GM21576 (cell line): ENCODE results near the gene CREB3.

Experiments
- ATAC-seq: cut with Tn5 transposase; IDR thresholded peaks from one replicate; pipeline ENCODE4 v1.9.1; 2021; ENCODE audit warnings: mild to moderate bottlenecking, moderate library complexity; ENCODE audit not compliant: unreplicated experiment

The CREB3 gene, protein sequence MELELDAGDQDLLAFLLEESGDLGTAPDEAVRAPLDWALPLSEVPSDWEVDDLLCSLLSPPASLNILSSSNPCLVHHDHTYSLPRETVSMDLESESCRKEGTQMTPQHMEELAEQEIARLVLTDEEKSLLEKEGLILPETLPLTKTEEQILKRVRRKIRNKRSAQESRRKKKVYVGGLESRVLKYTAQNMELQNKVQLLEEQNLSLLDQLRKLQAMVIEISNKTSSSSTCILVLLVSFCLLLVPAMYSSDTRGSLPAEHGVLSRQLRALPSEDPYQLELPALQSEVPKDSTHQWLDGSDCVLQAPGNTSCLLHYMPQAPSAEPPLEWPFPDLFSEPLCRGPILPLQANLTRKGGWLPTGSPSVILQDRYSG

DNA sequence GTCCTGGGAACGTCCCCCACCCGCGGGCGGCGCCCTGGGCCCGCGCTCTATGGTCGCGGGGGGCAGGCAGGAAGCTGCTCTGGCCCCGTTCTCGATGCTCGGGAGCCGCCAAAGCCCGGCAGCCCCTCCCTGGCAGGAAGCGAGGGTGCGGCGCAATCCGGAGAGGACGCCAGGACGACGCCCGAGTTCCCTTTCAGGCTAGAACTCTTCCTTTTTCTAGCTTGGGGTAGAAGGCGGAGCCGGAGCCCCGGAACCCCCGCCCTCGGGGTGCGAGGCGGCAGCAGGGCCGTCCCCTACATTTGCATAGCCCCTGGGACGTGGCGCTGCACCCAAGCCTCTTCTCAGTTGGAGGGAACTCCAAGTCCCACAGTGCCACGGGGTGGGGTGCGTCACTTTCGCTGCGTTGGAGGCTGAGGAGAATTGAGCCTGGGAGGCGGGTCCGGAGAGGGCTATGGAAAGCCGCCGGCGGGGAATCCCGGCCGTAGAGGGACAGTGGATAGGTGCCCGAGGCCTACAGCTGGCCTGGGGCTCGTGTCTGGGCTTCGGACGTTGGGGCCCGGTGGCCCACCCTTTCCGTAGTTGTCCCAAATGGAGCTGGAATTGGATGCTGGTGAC is at the start of gene CREB3, which contains the start of gene TLN1:
Gene CREB3 (plus strand): TSS at position 482 of the 615 bp plus-strand sequence. CDS start 107 bp downstream, at position 589.
Gene TLN1 (minus strand): TSS at position 11 of the 615 bp plus-strand sequence. CDS start 6,501 bp downstream, outside the sequence.
- peak; percentile 80 for ATAC-seq

DNA sequence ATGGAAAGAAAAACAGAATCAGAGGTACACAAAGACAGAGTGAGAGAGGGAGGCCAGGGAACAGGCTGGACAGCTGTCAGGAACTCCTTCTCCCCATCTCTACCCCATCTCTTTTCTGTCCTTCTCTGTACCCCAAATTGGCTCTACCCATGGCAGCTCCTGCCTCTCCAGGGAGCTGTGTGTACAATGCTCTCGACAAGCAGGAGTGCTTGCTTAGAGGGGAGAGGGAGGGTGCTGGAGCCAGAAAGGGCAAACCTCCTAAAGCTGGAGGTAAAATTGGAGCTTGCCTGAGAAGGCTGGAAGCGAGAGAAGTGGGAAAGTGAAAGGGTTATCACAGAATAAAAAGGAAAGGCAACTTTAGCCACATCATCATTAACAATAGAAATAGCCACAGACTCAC is 49.1 kb upstream of the CREB3 start:
- no peak for ATAC-seq

DNA sequence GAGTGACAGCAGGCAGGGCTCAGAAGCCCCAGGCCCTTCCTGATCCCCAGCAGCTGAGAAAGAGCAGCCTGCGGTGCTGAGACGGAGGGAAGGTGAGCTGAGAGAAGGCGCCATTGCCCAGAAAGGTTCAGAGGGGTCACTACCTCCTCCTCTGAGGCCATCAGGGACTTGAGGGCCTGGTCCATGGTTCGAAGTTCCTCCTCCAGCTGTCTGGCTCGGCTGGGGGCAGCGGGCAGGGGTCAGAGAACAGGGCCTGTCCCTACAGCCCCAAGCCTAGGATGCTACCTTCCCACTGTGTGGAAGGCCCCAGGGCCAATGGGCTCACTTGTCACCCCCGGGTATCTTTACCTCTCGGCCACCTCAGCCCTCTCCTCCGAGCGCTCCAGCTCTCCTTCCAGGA is 47.5 kb upstream of the CREB3 start:
- no peak for ATAC-seq

DNA sequence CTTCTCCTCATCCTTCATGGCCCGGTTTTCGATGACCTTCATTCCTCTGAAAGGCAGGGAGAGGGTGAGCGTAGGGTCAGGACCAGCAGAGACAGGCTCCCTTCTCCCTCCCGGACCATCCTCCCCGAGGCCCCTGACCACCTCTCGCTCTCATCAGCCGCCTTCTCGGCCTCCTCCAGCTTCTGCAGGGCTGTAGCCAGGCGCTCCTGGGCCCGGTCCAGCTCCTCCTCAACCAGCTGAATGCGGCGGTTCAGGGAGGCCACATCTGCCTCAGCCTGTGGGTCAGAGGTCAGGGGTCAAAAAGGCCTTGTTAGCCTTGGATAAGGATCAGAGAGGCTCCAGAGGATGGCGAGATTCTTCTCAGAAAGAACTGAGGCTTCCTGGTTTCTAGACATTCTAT is 47.0 kb upstream of the CREB3 start:
- no peak for ATAC-seq

DNA sequence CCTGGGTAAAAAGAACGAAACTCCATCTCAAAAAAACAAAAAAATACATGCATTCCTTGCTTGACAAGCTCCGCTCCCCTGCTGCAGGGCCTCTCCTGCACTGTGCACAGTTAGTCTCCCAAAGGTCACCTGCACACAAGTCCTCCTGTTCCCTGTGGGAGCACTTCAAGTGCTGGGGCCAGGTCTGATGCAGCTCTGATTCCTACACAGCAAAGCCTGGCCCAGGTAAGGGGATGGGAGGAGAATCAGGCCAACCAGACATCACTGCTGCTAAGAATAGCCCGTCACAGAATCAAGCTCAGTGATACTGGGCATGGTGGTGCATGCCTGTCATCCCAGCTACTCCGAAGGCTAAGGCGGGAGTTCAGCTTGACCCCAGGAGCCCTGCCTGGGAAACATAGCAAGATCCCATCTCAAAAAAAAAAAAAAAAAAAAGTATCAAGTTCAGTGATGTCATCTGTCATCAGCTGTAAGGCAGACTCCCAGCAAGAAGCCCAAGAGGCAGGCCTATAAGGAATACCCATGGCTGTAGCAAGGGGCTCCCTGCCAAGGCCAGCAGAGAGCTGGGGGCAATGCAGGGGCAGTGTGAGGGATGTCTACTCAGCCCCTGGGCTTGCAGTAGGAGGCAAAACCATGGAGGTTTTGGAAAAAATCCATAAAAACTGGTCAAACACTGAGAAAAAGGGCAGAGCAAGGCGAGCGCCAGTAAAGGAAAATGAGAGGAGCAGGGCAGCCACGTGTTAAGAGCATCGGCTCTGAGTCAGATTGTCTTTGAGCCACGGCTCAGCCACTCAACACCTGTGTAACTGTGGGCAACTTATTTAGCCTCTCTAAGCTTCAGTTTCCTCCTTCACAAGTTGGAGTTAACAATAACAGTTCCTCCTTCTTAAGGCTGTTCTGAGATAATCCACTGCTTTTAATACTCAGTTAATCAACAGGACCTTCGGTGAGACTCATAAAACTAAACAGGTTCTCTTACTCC is 46.0 kb upstream of the CREB3 start:
- no peak for ATAC-seq

DNA sequence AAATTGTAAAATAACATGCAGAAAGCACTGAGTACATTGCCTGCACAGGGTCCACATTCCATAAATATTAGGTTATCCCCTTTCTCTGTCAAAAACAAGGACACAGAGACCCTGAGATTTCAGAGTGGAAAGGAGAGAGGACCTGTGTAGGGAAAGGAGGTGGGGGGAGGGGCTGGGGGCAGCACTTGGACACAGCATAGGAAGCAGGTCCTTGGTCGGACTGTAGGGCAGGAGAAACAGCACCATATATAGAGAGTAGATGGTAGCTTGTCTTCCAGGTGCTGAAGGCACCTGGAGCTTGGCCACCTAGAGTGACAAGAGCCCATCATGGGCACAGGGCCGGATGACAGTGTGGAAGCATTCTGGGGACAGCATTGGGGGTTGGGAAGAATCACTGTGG is 45.2 kb upstream of the CREB3 start:
- ATAC-seq: no peak

DNA sequence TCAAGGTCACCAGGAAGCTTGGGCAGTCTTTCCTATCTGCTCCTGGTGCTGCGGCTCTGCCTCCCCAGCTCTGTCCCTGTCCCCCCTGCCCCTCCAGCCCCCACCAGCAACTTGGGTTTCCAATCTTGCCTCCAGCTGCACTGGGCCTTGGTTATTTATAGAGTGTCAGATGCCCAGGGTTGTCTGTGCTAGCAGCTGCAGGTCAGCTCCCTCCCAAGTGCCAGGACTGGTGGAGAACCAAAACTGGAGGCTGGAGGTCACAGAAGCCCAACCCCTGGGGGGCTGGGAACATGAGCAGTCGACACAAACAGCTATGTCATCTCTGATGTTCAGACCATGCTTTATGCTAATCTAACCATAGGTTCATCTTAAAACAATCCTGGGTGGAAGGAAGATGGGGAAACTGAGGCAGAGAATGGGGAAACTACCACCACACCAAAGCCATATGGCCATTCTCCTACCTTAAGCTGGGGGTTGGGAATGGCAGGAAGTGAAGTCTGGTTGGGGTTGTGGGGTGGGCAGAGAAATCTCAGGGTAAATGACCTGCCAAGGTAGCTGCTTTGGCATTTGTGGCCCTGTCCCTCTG is 44.4 kb upstream of the CREB3 start:
- no peak for ATAC-seq

DNA sequence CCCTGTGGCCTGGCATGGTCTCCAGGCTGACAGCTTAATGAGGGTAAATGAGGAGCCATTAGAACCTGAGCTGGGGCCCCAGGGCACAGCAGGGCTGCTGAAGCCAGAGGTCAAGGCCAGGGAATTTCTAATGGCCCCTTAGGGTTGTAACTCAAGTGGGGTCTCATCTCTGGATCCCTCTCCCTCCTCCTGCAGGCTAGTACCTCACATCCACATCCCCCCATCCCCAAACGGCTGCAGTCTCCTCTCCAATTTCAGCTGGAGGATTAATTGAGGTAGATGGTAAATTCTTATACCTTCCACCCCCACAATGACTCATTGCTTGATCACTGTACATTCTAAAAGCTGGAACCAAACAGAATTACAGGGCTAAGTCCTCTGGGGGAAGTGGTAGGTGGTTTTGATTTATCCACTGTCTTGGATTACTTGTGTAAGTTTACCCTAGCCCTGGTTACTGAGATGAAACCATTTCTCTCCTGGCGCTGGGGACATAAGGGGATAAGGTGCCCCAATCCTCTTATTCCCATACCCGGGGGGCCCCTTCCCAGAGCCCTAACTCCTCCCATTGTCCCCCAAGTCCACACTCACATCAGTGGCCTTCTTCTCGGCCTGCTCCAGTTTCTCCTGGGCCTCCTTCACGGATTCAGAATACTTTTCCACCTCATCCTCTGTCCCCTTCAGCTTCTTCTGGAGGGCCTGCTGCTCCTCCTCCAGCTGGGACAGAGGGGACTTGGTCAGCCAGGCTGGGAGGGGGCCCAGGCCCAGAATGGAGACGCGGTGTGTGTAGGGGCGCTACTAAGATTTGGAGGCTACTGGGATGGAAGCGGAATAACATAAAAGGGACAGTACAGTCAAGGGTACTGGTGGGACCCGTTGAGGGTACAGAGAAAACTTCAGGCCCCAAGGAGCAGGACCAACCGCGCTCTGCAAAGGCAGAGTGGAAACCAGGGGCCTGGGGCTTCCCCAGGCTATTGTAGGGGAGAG is 43.6 kb upstream of the CREB3 start:
- ATAC-seq: no peak

DNA sequence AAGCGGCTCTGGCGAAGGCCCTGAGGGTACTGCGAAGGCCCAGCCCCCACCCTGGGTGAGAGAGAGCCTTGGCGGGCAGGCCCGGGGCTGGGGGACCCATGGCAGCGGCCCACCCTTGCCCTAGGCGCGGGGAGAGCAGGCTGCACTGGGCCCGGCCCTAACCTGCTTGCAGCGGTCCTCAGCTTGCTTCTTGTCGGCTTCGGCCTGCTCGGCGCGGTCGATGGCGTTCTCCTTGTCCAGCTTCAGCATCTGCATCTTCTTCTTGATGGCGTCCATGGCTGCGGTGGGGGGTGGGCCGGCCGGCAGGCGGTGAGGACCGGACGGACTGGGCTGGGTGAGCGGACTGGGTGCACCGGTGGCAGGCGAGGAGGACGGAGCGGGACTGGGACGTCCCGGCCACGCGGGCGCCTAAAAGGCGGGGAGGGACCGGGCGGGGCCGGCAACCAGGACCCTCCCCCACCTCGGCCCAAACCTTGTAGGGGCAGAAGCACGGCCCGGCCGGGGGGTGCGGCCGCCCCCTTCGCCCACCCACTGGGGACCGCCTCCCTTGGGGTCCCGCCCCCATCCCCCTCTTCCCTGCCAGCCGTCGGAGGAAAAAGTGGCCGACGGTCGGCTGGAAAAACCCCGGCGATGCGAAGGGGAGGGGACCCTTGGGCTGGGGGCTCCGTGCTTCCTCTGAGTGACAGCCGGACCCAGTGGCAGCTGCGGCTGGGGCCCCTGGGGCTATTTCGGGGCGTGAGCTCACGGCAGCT is 42.7 kb upstream of the CREB3 start, which contains the start of gene TPM2:
Gene TPM2 (minus strand): TSS at position 384 of the 752 bp plus-strand sequence. CDS start 108 bp downstream, at position 276.
- ATAC-seq: no peak

DNA sequence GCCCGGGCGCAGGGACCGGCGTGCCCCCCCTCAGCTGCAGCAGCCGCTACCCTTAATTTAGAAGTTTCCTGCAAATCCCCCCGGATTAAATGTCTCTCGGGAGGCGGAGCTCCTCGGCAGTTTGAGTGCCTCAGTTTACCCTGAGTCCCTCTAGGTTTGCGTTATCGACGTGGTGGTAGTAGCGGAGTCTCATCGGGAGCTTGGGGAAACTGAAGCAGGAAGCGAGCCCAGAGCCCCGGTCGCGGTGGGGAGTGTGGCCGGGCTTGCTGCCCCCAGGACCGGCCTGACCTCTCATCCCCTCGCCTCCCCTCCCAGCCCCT is 42.2 kb upstream of the CREB3 start:
- no peak for ATAC-seq

DNA sequence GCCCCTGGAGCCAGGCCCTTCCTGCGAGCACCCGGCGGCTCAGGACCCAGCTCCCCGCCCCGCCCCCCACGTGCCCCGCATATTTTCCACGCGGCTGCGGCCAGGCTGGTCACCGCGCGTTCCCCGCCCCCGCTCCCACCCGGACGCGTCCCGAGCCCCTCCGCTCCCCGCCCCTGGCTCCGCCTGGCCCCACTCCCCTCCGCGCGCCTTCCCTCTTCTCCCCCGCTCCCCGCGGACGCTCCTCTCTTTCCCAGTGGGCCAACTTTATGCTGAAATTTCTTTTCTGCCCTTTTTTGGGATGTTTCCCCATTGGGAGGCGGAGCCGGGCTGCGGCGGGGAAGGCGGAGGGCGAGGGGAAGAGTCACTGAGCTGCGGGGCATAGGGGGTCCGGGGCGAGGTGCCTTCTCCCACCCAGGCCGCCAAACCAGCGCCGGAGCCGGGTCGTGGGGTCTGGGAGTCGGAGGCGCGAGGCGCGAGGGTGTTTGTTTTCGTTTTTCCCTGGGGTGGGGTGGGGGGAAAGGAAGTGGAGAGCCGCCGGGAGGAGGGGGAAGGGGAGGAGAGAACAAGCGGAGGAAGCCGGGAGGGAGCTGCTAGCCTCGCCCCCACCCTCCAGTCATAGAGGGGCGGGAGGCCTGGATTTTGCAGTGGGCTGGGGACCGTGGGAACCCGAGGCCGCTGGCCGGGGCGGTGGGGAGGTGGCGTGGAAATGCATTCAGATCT is 41.7 kb upstream of the CREB3 start:
- ATAC-seq: no peak

DNA sequence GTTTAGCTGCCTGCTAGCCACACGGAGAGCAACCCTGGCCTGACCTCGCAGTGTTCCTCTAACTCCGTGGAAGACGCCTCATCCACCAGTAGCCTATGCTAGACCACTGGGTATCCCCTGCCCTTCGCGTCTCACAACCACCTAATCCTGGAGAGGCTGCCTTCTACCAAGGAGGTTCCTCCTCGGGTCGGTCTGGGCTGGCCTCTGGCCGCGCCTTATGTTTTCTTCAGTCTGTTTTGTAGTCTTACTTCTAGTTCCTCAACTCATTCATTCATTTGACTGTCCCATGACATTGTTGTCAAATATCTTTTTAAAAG is 41.2 kb upstream of the CREB3 start:
- ATAC-seq: no peak

DNA sequence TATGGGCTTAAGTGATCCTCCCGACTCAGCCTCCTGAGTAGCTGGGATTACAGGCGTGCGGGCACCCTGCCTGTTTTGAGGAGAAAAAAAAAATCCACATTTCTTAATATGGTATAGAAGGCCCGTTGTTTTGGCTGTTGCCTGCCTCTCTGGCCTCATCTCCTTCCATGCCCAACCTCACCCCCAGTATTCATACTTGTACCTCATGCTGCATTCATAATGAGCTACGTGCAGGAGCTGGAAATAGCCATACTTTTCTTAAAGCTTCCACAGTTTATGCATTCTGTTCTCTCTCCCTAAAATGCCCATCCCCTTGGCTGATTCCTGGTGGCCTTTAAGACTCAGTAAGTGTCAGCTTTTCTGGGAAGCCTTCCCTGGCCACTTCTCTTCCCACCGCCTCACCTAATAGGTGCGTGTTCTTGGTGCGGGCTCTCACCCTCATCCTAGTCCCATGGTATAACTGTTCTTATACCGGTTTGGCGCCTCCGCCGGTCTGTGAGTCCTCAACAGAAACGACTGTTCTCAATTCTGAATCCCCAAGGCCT is 40.6 kb upstream of the CREB3 start:
- ATAC-seq: no peak

DNA sequence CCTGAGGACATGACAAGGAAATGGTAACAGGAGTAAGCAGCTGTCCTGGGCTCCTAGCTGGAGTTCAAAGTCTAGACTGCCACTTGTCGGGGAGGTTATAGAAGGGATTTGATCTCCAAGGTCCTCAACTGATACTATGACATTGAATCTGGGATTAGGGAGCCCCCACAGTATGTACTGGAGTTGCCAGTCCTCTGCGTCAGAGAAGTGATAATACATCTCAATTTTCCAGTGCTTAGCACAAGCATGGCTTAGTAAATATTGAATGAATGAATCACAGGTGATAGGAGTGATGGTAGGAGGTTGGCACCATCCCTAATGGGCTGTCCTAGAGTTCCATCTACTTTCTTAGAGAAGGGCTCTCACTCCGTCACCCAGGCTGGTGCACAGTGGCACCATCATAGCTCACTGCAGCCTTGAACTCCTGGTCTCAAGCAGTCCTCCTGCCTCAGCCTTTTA is 36.5 kb upstream of the CREB3 start:
- no peak for ATAC-seq

DNA sequence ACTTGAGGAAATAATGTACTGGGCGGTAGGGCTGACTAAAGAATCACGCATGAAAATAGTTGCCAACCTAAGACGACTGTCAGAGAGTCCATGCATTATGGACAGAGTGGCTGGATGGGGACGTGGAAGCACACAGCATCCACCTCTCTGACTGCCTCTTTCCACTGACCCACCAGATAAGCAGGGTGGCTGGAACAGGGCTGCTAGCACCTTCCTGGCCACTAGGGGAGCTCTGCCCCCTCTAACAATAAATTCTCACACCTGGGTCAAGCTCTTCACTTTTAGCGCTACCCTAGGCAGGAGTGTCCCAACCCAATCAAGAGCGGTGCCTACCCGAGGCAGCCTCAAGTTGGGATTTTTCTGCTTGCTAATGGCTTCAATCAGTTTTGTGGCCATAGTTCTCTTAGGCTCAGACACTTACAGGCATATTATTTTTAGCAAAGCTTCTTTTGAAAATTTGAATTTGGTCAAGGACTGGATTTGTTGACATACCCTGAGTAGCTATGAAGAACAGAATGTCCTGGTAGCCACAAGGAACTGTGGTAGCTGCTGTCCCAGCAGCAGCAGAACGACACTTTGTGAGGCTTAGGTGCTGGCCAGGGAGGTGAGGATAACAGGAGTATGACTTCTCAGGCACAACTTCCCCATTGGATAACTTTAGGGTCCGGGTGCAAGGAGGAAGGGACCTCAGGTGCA is 35.8 kb upstream of the CREB3 start:
- peak; percentile 81 for ATAC-seq

DNA sequence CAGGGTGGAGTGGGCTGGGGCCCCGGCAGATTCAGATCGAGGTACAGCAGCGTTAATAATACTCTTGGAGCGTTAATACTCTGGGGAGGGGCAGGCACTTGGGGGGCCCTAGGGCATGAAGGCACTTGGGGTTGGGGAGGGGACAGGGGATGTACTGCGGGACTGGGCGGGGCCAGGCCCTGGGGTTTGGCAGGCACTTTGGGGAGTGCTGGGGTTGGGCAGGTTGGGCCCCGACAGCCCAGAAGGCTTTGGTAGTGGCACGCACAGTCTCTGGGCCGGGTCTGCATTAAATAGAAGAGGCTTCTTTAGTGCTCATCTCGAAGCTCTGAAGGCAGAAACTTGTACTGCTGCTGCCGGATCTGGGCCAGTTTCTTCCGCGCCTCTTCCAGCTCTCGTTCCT is 35.0 kb upstream of the CREB3 start:
- ATAC-seq: no peak

DNA sequence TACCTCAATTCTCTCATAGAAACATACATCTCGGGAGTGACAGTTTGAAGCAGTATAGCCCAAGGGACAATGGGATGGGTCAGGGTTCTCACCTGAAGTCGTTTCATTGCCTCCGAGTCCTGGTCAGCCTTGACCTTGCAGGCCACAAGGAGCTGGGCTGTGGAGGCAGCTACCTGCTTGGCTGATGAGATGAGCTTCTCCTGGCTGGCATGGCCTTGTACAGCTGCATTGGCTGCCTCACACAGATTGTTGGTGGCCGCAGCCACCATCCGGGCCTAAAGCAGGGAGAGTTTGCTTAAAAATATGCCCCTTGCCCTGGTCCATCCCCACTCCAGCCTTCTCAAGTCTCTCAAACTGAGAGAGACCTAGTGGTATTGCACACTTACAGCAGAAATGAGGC is 34.2 kb upstream of the CREB3 start:
- ATAC-seq: no peak

DNA sequence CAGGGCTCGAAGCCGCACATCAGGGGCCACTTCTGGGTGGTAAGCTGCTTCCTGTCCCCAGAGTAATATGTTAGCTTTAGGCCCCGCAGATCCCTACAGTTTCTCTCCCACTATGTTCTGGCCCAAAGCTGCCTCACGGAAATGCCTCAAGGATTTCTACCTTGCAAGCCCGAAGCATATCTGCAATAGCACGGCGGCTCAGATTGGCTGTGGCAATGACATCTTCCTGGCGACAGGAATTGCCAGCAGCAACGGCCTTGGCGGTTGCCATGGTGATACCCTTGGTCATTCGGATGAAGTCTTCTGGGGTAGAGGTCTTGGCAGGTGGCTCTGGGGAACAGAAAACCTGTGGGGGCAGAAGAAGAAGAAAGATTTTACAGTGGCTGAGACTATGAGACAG is 32.4 kb upstream of the CREB3 start:
- no peak for ATAC-seq
